D721Med (cell line): ENCODE measurements around the gene FAM180A.
A peak's percentile ranks its signal among the peaks of the same experiment; 100 is the strongest.
"Not testable (repeated sequence)": the region's sequence is repeated elsewhere in the genome, so short reads cannot be mapped to it uniquely, and the experiment has no call there.

Source experiments
- DNase-seq: peaks from one replicate; pipeline ENCODE4 v3.0.0; 2011; ENCODE audit warnings: low spot score; ENCODE audit not compliant: insufficient read length
- FAIRE-seq: peaks from 2 replicates; lab custom pipeline; 2011; peaks lifted over from hg19 to GRCh38; lab: Jason Lieb, UNC
- CTCF ChIP-seq: IDR thresholded peaks from 2 replicates; pipeline ENCODE4 v1.5.1; 2012; ENCODE audit warnings: mild to moderate bottlenecking, control low read depth; ENCODE audit not compliant: insufficient read depth; ENCODE audit errors: missing control alignments

FAM180A gene

GRCh38 chr7:135704698-135705097, 43.9 kb downstream of the FAM180A start:
- no peak for FAIRE-seq
- TF ChIP-seq CTCF, result no peak
- DNase-seq, result no peak

GRCh38 chr7:135704074-135704473, 44.5 kb downstream of the FAM180A start:
- FAIRE-seq, result no peak
- DNase-seq, result no peak
- TF ChIP-seq CTCF, result peak; percentile 33

- TF ChIP-seq CTCF, result no peak
- FAIRE-seq, result no peak
Observed at GRCh38 chr7:135697276-135698049, 51.1 kb downstream of the FAM180A start.

GRCh38 chr7:135693558-135693957, 55.1 kb downstream of the FAM180A start:
- no peak for TF ChIP-seq CTCF
- DNase-seq, result no peak
- no peak for FAIRE-seq

More at GRCh38 chr7:135697276-135698049, 51.1 kb downstream of the FAM180A start:
- peak; percentile 63 for DNase-seq

GRCh38 chr7:135692606-135693005, 56.0 kb downstream of the FAM180A start:
- not testable (repeated sequence) for DNase-seq, FAIRE-seq

GRCh38 chr7:135692055-135692454, 56.6 kb downstream of the FAM180A start:
- DNase-seq, result no peak
- no peak for TF ChIP-seq CTCF
- no peak for FAIRE-seq

GRCh38 chr7:135690566-135690965, 58.0 kb downstream of the FAM180A start:
- no peak for DNase-seq
- FAIRE-seq, result no peak
- no peak for TF ChIP-seq CTCF

- no peak for FAIRE-seq
- DNase-seq, result no peak
- no peak for TF ChIP-seq CTCF
Observed at GRCh38 chr7:135687466-135687865, 61.1 kb downstream of the FAM180A start.
